Endothelial cell of umbilical vein (primary cell): ENCODE data around the gene DNAJC11. TPM values are rescaled to one million over a fixed set of nuclear protein-coding genes. Genes with fewer than 3 reads are reported as not detected.

Source experiments
- BruUV-seq: library from RNA; stranded (reverse); fragments of 400-500 nt; replicated peaks from 2 replicates; lab custom pipeline; 2021; lab: Mats Ljungman, UMichigan
- CTCF ChIA-PET: fragments of 300-600, 350-600 bp; sonication (Branson Sonifier 250); formaldehyde crosslinking; loops from one replicate; lab custom pipeline; 2021; ENCODE audit warnings: antibody characterized with exemption, inconsistent platforms; lab: Charles Lee
- POLR2A ChIA-PET: fragments of 300-600, 350-600 bp; sonication (Branson Sonifier 250); formaldehyde crosslinking; loops from one replicate; lab custom pipeline; 2021; ENCODE audit warnings: antibody characterized with exemption, inconsistent platforms; lab: Charles Lee
- DNase-seq: peaks from one replicate; pipeline ENCODE4 v3.0.0-alpha.2; 2011; ENCODE audit warnings: low read depth, low spot score
- FAIRE-seq: peaks from 2 replicates; lab custom pipeline; 2011; peaks lifted over from hg19 to GRCh38; lab: Jason Lieb, UNC
- H2AFZ ChIP-seq: 2 replicates; pipeline ENCODE4 v1.6.0; 2012; ENCODE audit warnings: low read depth, low read length, control low read depth, inconsistent platforms
- H3K27ac ChIP-seq: 2 replicates; pipeline ENCODE4 v1.5.1; 2011; ENCODE audit warnings: low read depth, mild to moderate bottlenecking, control low read depth, low read length, moderate library complexity; ENCODE audit not compliant: insufficient read depth
- H3K27me3 ChIP-seq, 2 experiments: 2 replicates each; pipeline versions ENCODE4 v1.6.0 to v1.6.1; 2011; ENCODE audit warnings: low read length in 2 of 2, mixed read lengths in 1 of 2; ENCODE audit not compliant: control insufficient read depth in 2 of 2, insufficient read depth in 2 of 2
- H3K36me3 ChIP-seq, 2 experiments: 2 replicates in 1 of 2; 3 replicates in 1 of 2; pipeline ENCODE4 v1.5.1; 2011; ENCODE audit warnings: low read length in 2 of 2, mild to moderate bottlenecking in 1 of 2, moderate library complexity in 1 of 2; ENCODE audit not compliant: control insufficient read depth in 2 of 2, insufficient read depth in 2 of 2; ENCODE audit errors: extremely low read depth in 1 of 2
- H3K4me1 ChIP-seq: 3 replicates; pipeline ENCODE4 v1.5.1; 2011; ENCODE audit warnings: mild to moderate bottlenecking, low read length; ENCODE audit not compliant: control insufficient read depth, insufficient read depth; ENCODE audit errors: extremely low read depth
- H3K4me2 ChIP-seq: 2 replicates; pipeline ENCODE4 v1.6.1; 2011; ENCODE audit warnings: low read length, control low read depth, mixed read lengths; ENCODE audit not compliant: insufficient read depth
- H3K4me3 ChIP-seq, 3 experiments: fragments of 200-600 bp in 1 of 3; sonication (generic), shearing (Covaris generic) in 1 of 3; replicated peaks in 1 of 3; 2 replicates each; pipeline ENCODE4 v1.5.1; 2011 to 2016; ENCODE audit warnings: control low read depth in 3 of 3, low read length in 3 of 3, mild to moderate bottlenecking in 2 of 3, inconsistent platforms in 1 of 3, low read depth in 1 of 3, moderate library complexity in 1 of 3; ENCODE audit not compliant: insufficient read depth in 1 of 3
- H3K79me2 ChIP-seq: 2 replicates; pipeline ENCODE4 v1.6.0; 2012; ENCODE audit warnings: low read length, inconsistent platforms; ENCODE audit not compliant: control insufficient read depth, insufficient read depth
- H3K9ac ChIP-seq: replicated peaks from 2 replicates; pipeline ENCODE3; 2011; ENCODE audit warnings: low read length, control low read depth; ENCODE audit not compliant: insufficient read depth; ENCODE audit errors: extremely low read depth
- H3K9me1 ChIP-seq: replicated peaks from 3 replicates; pipeline ENCODE4 v1.6.0; 2011; ENCODE audit warnings: mild to moderate bottlenecking, low read length; ENCODE audit not compliant: control insufficient read depth, insufficient read depth; ENCODE audit errors: extremely low read depth
- H3K9me3 ChIP-seq: replicated peaks from 2 replicates; pipeline ENCODE4 v1.5.1; 2012; ENCODE audit warnings: low read length, inconsistent platforms; ENCODE audit not compliant: control insufficient read depth, insufficient read depth
- H4K20me1 ChIP-seq: replicated peaks from 2 replicates; pipeline ENCODE3; 2011; ENCODE audit warnings: mild to moderate bottlenecking, low read length; ENCODE audit not compliant: control insufficient read depth, insufficient read depth; ENCODE audit errors: extremely low read depth
- EZH2 ChIP-seq: IDR thresholded peaks from 2 replicates; pipeline ENCODE4 v1.6.1; 2012; ENCODE audit warnings: borderline replicate concordance, low read depth, mild to moderate bottlenecking, moderate library complexity, low read length, inconsistent platforms; ENCODE audit not compliant: severe bottlenecking
- FOS ChIP-seq: IDR thresholded peaks from 2 replicates; pipeline ENCODE4 v1.6.1; 2011; ENCODE audit warnings: mild to moderate bottlenecking, low read length, moderate library complexity, borderline replicate concordance; ENCODE audit not compliant: insufficient read depth
- GATA2 ChIP-seq: IDR thresholded peaks from 2 replicates; pipeline ENCODE4 v1.7.0; 2011; ENCODE audit warnings: low read depth, mild to moderate bottlenecking, moderate library complexity, mixed read lengths, low read length; ENCODE audit not compliant: insufficient read length, insufficient read depth
- JUN ChIP-seq: IDR thresholded peaks from 2 replicates; pipeline ENCODE4 v1.6.1; 2011; ENCODE audit warnings: borderline replicate concordance, low read depth; ENCODE audit not compliant: insufficient read length, insufficient read depth
- POLR2A ChIP-seq: IDR thresholded peaks from 2 replicates; pipeline ENCODE4 v1.6.1; 2012; ENCODE audit warnings: low read depth, mild to moderate bottlenecking, control low read depth, low read length
- POLR2AphosphoS5 ChIP-seq: IDR thresholded peaks from 2 replicates; pipeline ENCODE4 v1.6.1; 2012; ENCODE audit warnings: low read depth, mild to moderate bottlenecking, control low read depth, low read length, moderate library complexity; ENCODE audit not compliant: insufficient read depth
- dilution Hi-C: fragments of 300-500 bp; cut with MboI; formaldehyde crosslinking; loops from one replicate; pipeline ENCODE4 v1.15.0; 2019; ENCODE audit warnings: low sequenced_read_pairs; ENCODE audit not compliant: extremely low pct_ligation_motif_present
- intact Hi-C: fragments of 100-400 bp; cut with micrococcal nuclease; formaldehyde crosslinking; loops from one replicate; pipeline ENCODE4 v1.10.0; 2022
- polyA plus RNA-seq, 4 experiments: library from polyadenylated mRNA; depleted of rRNA in 3 of 4; stranded (reverse) in 3 of 4; unstranded in 1 of 4; fragments of >200 nt; gene quantifications; 2 replicates each; pipeline versions ENCODE4 v1.2.1 to v1.2.3, GENCODE V29; 2011 to 2012; ENCODE audit warnings: missing spikeins in 1 of 4
- total RNA-seq: library from RNA; stranded (reverse); gene quantifications from 2 replicates; pipeline ENCODE4 v1.2.3, GENCODE V29; 2021
- TF ChIP-seq, protein P1 (sequence below), 2 donors: IDR thresholded peaks; 1 replicate in 1 of 2; 2 replicates in 1 of 2; pipeline ENCODE4 v1.5.1; 2011; ENCODE audit warnings: low read length in 2 of 2, mild to moderate bottlenecking in 2 of 2, moderate library complexity in 2 of 2, control low read depth in 1 of 2, inconsistent platforms in 1 of 2, low read depth in 1 of 2; ENCODE audit not compliant: insufficient read depth in 1 of 2; ENCODE audit errors: extremely low read depth in 1 of 2

Gene DNAJC11
- total and polyA plus RNA-seq, 2 donors (not counting 3 experiments of a cell fraction or from before 2014, with no cell fraction given) = 31.1 to 64.3 TPM

DNA sequence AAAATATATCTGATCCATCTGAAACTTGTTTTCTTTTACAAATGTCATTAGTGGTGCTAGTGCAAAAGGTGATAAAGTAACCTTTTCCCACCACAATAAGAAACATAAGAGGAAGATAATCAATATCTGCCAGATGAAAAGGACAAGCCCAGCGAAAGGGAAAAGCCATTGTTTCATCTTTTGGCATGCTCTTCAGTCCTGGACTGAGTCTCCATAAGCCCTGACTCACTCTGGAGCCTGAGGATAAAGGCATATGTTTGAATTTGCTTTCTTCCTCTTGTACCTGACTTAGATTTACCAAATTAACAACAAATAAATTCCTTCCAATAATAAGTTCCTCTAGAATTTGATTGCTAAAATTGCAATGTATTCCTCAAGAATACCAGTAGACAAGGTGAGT is 13.6 kb downstream of the DNAJC11 start:
- peaks cover 36% of the 10 kb centered on the region for H3K79me2 ChIP-seq
- POLR2A ChIA-PET = no interaction called here
- dilution Hi-C loops = no loop called here
- CTCF ChIA-PET = interaction anchor here (2.4 kb wide), 1 partner anchor 13 kb away, joined by 12 read pairs; the partner anchor contains the start of gene DNAJC11
- FAIRE-seq (no peak), DNase-seq (peak; percentile 41)
- H4K20me1 ChIP-seq = peaks cover 2% of the 10 kb centered on the region
- peaks cover 11% of the 10 kb centered on the region for H3K4me1 ChIP-seq
- no peaks in the 10 kb centered on the region for H3K27me3 ChIP-seq
- H2AFZ ChIP-seq = no peak overlapping the region
- no peak overlapping the region for H3K27ac ChIP-seq
- TF ChIP-seq POLR2A = no peak
- peak; percentile 16 for TF ChIP-seq FOS
- no peak for TF ChIP-seq JUN
- TF ChIP-seq EZH2 = no peak
- no peak overlapping the region for H3K4me3 ChIP-seq
- H3K9me3 ChIP-seq = no peaks in the 10 kb centered on the region
- no peak overlapping the region for H3K9ac ChIP-seq
- BruUV-seq = no TSS peak
- no peaks in the 10 kb centered on the region for H3K36me3 ChIP-seq
- no peaks in the 10 kb centered on the region for H3K9me1 ChIP-seq
- intact Hi-C loops = no loop called here
- no peak overlapping the region for H3K4me2 ChIP-seq

DNA sequence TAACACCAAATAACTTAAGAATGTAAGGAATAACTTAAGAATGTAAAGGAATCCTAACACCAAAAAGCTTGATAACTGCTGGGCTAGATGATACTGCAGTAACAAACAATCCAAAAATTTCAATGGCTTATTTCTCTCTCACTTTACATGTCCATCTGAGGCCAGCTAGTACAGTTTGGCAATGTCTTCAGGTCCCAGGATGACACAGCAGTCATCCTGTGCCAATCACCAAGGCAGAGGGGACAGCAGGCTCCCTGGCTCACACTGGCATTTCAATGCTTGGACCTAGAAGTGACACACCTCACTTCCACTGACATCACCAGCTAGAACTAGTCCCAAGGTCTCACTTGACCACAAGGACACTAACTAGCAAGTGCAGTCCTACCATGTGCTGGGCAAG is 15.3 kb downstream of the DNAJC11 start:
- H3K9ac ChIP-seq = no peak overlapping the region
- H3K79me2 ChIP-seq = peaks cover 33% of the 10 kb centered on the region
- H2AFZ ChIP-seq = no peak overlapping the region
- no peak for FAIRE-seq
- H3K4me2 ChIP-seq = no peak overlapping the region
- no peak for TF ChIP-seq GATA2
- TF ChIP-seq, protein P1, sequence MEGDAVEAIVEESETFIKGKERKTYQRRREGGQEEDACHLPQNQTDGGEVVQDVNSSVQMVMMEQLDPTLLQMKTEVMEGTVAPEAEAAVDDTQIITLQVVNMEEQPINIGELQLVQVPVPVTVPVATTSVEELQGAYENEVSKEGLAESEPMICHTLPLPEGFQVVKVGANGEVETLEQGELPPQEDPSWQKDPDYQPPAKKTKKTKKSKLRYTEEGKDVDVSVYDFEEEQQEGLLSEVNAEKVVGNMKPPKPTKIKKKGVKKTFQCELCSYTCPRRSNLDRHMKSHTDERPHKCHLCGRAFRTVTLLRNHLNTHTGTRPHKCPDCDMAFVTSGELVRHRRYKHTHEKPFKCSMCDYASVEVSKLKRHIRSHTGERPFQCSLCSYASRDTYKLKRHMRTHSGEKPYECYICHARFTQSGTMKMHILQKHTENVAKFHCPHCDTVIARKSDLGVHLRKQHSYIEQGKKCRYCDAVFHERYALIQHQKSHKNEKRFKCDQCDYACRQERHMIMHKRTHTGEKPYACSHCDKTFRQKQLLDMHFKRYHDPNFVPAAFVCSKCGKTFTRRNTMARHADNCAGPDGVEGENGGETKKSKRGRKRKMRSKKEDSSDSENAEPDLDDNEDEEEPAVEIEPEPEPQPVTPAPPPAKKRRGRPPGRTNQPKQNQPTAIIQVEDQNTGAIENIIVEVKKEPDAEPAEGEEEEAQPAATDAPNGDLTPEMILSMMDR (IDR thresholded peaks at IDR 0.05; ENCODE audit: extremely low read depth in 1 of 2, insufficient read depth in 1 of 2, low read depth in 1 of 2, low read length in 2 of 2) = no peak
- TF ChIP-seq POLR2AphosphoS5 = no peak
- no peak for TF ChIP-seq POLR2A
- TF ChIP-seq EZH2 = no peak
- ChIA-PET POLR2A (interaction anchor here (0.6 kb wide), 1 partner anchor 139 kb away, joined by 4 read pairs; no protein-coding TSS in a partner anchor), CTCF (interaction anchor here (1.3 kb wide), 1 partner anchor 15 kb away, joined by 3 read pairs; the partner anchor contains the start of gene DNAJC11)
- dilution Hi-C loops (no loop called here), intact Hi-C loops (no loop called here)
- no peaks in the 10 kb centered on the region for H3K36me3 ChIP-seq
- no TSS peak for BruUV-seq
- H3K27me3 ChIP-seq = no peaks in the 10 kb centered on the region
- H3K9me1 ChIP-seq = no peaks in the 10 kb centered on the region
- H3K4me1 ChIP-seq = peaks cover 11% of the 10 kb centered on the region
- H3K4me3 ChIP-seq = no peak overlapping the region
- no peak overlapping the region for H3K27ac ChIP-seq
- no peak for DNase-seq
- H3K9me3 ChIP-seq = no peaks in the 10 kb centered on the region
- H4K20me1 ChIP-seq = peaks cover 2% of the 10 kb centered on the region
